H54 (cell line): ENCODE data around the gene KSR2.

Experiments used
- DNase-seq: peaks from one replicate; pipeline ENCODE4 v3.0.0; 2011; ENCODE audit warnings: low spot score, mixed read lengths; ENCODE audit not compliant: insufficient read length
- FAIRE-seq: peaks from 3 replicates; lab custom pipeline; 2011; peaks lifted over from hg19 to GRCh38; lab: Jason Lieb, UNC
- POLR2A ChIP-seq: IDR thresholded peaks from 2 replicates; pipeline ENCODE4 v1.6.1; 2011; ENCODE audit warnings: low read depth, mild to moderate bottlenecking, low read length

The KSR2 gene

DNA sequence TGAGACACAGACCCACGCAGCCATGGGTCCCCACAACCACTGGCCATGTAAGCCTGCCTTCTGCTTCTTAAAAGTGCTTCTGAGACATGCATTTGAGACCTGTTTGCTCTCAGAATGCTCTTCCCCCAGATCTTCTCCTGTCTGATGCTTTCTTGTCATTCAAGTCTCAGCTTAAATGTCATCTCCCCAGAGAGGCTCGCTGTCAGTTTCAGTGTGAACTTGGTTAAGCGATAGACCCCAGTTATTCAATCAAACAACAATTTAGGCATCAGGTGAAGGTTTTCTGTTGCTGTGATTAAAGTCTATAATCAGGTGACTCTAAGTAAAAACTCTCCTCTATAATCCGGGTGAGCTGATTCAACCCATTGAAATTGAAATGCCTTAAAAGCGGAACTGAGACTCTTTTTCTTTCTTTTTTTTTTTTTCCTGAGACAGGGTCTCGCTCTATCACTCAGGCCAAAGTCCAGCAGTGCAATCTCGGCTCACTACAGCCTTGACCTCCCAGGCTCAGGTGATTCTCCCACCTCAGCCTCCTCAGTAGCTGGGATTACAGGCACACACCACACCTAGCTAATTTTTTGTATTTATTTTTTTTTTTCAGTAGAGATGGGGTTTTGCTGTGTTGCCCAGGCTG is 123.4 kb downstream of the KSR2 start:
- no peak for TF ChIP-seq POLR2A
- FAIRE-seq (no peak), DNase-seq (no peak)

GRCh38 chr12:117844114-117844830 is 124.5 kb downstream of the KSR2 start:
- FAIRE-seq (no peak), DNase-seq (no peak)
- no peak for TF ChIP-seq POLR2A

- FAIRE-seq (no peak), DNase-seq (no peak)
- no peak for TF ChIP-seq POLR2A
These were observed 126.2 kb downstream of the KSR2 start for GRCh38 chr12:117842630-117843029.

- FAIRE-seq (no peak), DNase-seq (no peak)
- TF ChIP-seq POLR2A = no peak
These were observed 126.6 kb downstream of the KSR2 start for GRCh38 chr12:117842220-117842619.

DNA sequence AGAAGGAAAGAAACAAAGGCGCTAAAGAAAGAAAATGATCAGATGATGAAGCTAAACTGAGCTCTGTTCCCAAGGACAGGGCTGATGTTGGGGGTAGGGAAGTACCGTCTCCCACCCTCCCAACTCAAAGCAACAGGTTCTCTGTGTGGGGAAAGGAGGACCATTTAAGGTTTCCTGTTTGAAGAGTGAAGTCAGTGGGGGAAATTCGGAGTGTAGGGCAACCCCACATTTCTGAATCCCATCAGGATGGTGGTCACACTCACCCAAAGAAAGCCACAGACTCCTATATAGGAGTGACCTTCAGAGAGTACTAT is 131.1 kb downstream of the KSR2 start:
- FAIRE-seq = no peak
- TF ChIP-seq POLR2A = no peak
- DNase-seq = no peak

- peak; percentile 51 for DNase-seq
These were observed 131.6 kb downstream of the KSR2 start for GRCh38 chr12:117836999-117837736.

DNA sequence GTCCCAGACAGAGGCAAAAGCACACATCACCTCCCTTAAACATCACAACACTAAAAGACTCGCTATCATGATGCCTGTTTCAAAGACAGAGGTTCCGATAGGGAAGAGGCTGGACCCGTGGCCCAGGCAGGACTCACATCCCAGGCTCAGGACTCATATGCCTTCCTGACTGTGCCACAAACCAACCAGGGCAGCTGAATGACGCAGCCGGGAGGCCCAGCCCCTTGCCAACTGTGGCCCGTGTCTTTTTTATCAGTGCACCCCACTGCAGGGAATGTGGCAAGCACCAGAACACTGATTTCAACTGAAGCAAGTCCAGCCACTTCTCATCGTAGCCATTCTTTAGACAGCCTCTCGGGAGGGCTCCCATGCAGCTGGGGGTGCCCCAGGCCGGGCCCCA is 132.3 kb downstream of the KSR2 start:
- FAIRE-seq = no peak
- TF ChIP-seq POLR2A = no peak
- DNase-seq = no peak

More at GRCh38 chr12:117836999-117837736, 131.6 kb downstream of the KSR2 start:
- no peak for FAIRE-seq
- TF ChIP-seq POLR2A = no peak

DNA sequence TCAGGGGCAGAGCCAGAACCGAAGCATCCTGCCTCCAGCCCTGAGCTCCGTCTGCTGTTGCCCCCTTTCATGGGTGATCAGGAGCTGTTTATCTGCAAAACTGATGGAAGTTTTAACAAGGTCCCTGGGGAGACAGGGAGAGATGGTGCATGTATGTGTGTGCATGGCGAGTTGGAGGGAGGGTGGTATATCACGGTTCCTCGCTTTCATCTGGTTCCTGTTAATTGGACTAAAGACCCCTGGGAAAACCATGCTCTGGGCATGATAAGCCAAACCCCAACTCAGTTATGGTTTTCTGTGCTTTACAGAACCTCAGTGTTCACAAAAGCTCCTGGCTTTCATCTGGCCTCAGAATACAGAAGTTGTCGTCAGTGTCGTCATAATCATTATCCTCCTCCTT is 133.6 kb downstream of the KSR2 start:
- DNase-seq (no peak), FAIRE-seq (no peak)
- TF ChIP-seq POLR2A = no peak

- TF ChIP-seq POLR2A = no peak
- peak; percentile 29 for DNase-seq
- no peak for FAIRE-seq
These were observed 136.0 kb downstream of the KSR2 start for GRCh38 chr12:117832459-117833457.

GRCh38 chr12:117830471-117830870 is 138.3 kb downstream of the KSR2 start:
- TF ChIP-seq POLR2A = no peak
- DNase-seq (no peak), FAIRE-seq (no peak)

DNA sequence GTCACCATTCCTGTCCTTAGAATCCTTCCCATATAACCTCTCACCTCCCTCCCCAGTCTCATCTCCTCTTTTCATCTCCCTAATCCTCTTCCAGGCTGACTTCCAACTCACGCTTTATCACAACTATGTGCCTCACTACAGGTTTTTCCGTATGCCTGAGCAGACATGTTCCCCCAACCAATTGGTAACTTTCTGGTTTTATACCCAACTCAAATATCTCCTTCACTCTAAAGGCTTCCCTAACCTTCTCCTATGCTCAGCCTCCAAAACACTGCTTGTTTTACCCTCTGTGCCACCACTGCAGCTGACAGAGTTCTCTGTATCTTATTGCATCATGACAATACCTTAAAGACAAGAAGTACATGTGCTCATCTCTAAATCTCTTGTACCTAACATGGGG is 139.7 kb downstream of the KSR2 start:
- no peak for TF ChIP-seq POLR2A
- DNase-seq = no peak
- no peak for FAIRE-seq

- DNase-seq (no peak), FAIRE-seq (no peak)
- no peak for TF ChIP-seq POLR2A
These were observed 141.1 kb downstream of the KSR2 start for GRCh38 chr12:117827660-117828059.

DNA sequence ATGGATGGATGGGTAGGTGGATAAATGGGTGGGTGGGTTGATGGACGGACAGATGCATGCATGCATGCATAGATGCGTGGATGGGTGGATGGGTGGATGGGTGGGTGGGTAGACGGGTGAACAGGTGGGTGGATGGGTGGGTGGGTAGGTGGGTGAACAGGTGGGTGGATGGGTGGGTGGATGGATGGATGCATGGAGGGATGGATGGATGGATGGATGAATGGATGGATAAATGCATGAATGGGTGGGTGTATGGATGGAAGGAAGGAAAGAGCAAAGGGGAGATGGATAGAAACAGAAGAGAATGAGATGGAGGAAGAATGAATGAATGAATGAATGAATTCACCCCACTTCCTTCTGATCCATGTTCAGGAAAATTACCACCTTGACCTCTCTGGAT is 143.0 kb downstream of the KSR2 start:
- no peak for TF ChIP-seq POLR2A
- FAIRE-seq = no peak

More for the DNA sequence above, 143.0 kb downstream of the KSR2 start:
- DNase-seq = no peak
